Karpas-422 (cell line): ENCODE data around the gene AMOTL1. TPM values are rescaled to one million over a fixed set of nuclear protein-coding genes. Genes with fewer than 3 reads are reported as not detected.

ENCODE experiments used
- DNase-seq: peaks from one replicate; pipeline ENCODE4 v3.0.0-alpha.2; 2015
- H2AFZ ChIP-seq: fragments of 200-600 bp; sonication (generic); 2 replicates; pipeline ENCODE4 v1.6.1; 2014; ENCODE audit warnings: antibody characterized with exemption, low read length, mixed read lengths
- H3K27ac ChIP-seq: fragments of 200-600 bp; sonication (generic); 2 replicates; pipeline ENCODE4 v1.5.1; 2014; ENCODE audit warnings: mild to moderate bottlenecking, low read length, moderate library complexity
- H3K27me3 ChIP-seq: fragments of 200-600 bp; sonication (generic); 2 replicates; pipeline ENCODE4 v1.6.1; 2014; ENCODE audit warnings: low read length, mixed read lengths
- H3K36me3 ChIP-seq: fragments of 200-600 bp; sonication (generic); 2 replicates; pipeline ENCODE4 v1.6.1; 2014; ENCODE audit warnings: low read length, mixed read lengths; ENCODE audit not compliant: insufficient read depth
- H3K4me1 ChIP-seq: fragments of 200-600 bp; sonication (generic); 2 replicates; pipeline ENCODE4 v1.6.1; 2014; ENCODE audit warnings: mild to moderate bottlenecking, low read length, mixed read lengths
- H3K4me2 ChIP-seq: fragments of 200-600 bp; sonication (generic); 2 replicates; pipeline ENCODE4 v1.6.1; 2014; ENCODE audit warnings: low read length, low read depth, mild to moderate bottlenecking; ENCODE audit not compliant: poor library complexity, severe bottlenecking
- H3K4me3 ChIP-seq: fragments of 200-600 bp; sonication (generic); 2 replicates; pipeline ENCODE4 v1.5.1; 2014; ENCODE audit warnings: mild to moderate bottlenecking, antibody characterized with exemption, low read length, mixed read lengths
- H3K79me2 ChIP-seq: fragments of 200-600 bp; sonication (generic); 2 replicates; pipeline ENCODE4 v1.6.1; 2014; ENCODE audit warnings: mild to moderate bottlenecking, low read length, mixed read lengths
- H3K9ac ChIP-seq: fragments of 200-600 bp; sonication (generic); 2 replicates; pipeline ENCODE4 v1.6.0; 2014; ENCODE audit warnings: low read length
- H3K9me2 ChIP-seq: fragments of 200-600 bp; sonication (generic), shearing (Covaris generic); replicated peaks from 2 replicates; pipeline ENCODE4 v1.6.0; 2014; ENCODE audit warnings: mild to moderate bottlenecking, low read length, moderate library complexity; ENCODE audit not compliant: insufficient read depth
- H3K9me3 ChIP-seq: fragments of 300-700, 200-600 bp; sonication (generic); 2 replicates; pipeline ENCODE4 v1.6.1; 2014; ENCODE audit warnings: low read length, mixed read lengths
- H4K20me1 ChIP-seq: fragments of 200-600 bp; sonication (generic); 2 replicates; pipeline ENCODE4 v1.6.1; 2014; ENCODE audit warnings: mild to moderate bottlenecking, antibody characterized with exemption, low read length, low read depth; ENCODE audit not compliant: insufficient read depth
- total RNA-seq: library from RNA; depleted of rRNA; stranded (reverse); fragments of >200 nt; shearing (Covaris generic); gene quantifications from 2 replicates; pipeline ENCODE4 v1.2.3, GENCODE V29; 2014; ENCODE audit warnings: low replicate concordance

AMOTL1 gene
- total RNA-seq, 1 experiment from 2014 or later = 0.04 TPM

DNA sequence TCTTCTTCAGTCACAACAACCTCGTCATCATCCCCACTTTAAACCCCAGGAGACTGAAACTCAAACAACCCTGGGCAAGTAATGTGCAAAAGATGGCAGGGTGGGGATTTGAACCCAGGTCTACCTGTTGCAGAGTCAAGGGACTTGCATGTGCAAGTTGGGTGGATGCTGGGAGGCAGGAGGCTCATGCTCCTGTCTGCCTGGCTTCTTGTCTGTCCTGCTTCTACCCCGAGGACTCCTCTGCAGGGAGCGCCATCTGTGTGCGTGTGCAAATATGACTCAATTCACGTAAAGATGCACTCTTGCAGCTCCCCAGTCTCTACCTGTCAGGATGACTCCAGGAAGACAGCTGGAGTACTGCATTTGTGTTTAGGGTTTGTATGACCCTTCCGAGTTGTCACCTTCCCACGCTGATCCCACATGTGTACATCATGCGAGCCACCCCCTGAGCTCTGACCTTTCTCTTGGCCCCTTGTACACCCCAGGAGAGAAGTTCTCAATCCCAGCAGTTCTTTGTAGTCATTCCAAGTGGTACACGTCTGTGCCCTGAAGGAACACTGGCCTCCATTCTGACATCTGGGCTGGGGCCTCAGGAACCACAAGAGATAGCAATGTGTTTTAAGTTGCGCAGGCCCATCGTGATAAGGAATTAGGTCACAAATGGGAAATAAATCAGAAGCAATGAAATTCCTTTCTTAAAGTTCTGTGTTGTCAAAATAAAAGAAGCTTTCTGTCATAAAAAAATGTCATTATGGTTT, 109.5 kb downstream of the AMOTL1 start:
- Histone ChIP-seq H3K9me2 (no peaks in the 10 kb centered on the region), H4K20me1 (no peaks in the 10 kb centered on the region), H3K9me3 (no peaks in the 10 kb centered on the region), H3K36me3 (no peaks in the 10 kb centered on the region), H3K4me3 (no peak overlapping the region), H3K27me3 (no peaks in the 10 kb centered on the region), H3K27ac (no peak overlapping the region), H3K4me2 (no peak overlapping the region), H3K9ac (no peak overlapping the region), H3K79me2 (no peaks in the 10 kb centered on the region), H3K4me1 (no peaks in the 10 kb centered on the region), H2AFZ (no peak overlapping the region)
- no peak for DNase-seq

GRCh38 chr11:94879006-94879405, 110.8 kb downstream of the AMOTL1 start:
- DNase-seq = no peak
- Histone ChIP-seq H3K27me3 (no peaks in the 10 kb centered on the region), H2AFZ (no peak overlapping the region), H3K9ac (no peak overlapping the region), H4K20me1 (no peaks in the 10 kb centered on the region), H3K9me3 (no peaks in the 10 kb centered on the region), H3K4me1 (no peaks in the 10 kb centered on the region), H3K4me2 (no peak overlapping the region), H3K27ac (no peak overlapping the region), H3K9me2 (no peaks in the 10 kb centered on the region), H3K36me3 (no peaks in the 10 kb centered on the region), H3K79me2 (no peaks in the 10 kb centered on the region), H3K4me3 (no peak overlapping the region)

DNA sequence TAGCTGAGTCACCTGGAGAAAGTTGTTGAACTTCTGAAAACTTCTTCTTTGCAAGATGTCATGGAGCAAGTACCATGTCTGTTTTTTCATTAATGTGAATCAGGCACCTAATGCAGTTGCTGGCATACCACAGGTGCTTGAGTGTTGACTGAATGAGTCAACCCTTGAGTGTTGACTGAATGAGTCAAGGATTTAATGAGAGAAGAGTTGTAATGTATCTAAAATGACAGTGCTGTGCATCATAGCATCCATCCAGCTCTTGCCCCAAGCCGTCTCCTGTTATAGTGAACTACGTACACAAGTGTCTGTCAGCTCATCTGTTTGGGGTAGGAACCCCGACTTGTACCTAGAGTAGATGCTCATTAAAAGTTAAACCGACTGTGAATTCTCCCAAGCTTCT, 112.1 kb downstream of the AMOTL1 start:
- Histone ChIP-seq H3K27me3 (no peaks in the 10 kb centered on the region), H3K4me2 (no peak overlapping the region)
- DNase-seq = no peak

DNA sequence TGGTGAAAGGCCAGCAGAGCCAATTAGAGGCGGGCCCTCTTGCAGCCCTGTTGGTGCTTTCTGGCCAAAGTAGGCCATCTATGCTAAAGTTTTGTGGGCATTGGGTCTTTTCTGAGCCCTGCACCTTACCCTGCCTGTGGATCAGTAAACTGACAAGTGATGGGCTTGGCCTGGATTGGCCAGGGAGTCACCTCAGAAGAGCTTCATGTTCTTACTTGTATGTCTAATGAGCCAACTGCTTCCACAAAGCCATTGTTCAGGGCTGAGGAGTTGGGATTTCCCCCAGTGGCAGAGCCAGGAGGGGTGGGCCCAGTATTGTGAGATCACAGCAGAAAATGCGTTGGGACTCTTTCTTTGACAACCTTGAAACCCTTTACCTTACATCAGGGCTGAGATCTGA, 114.8 kb downstream of the AMOTL1 start:
- no peak overlapping the region for H3K27ac ChIP-seq
- no peaks in the 10 kb centered on the region for H3K27me3 ChIP-seq
- no peak overlapping the region for H3K9ac ChIP-seq
- no peaks in the 10 kb centered on the region for H3K79me2 ChIP-seq
- H3K4me3 ChIP-seq = no peak overlapping the region
- no peak overlapping the region for H3K4me2 ChIP-seq
- H3K4me1 ChIP-seq = no peaks in the 10 kb centered on the region
- no peak overlapping the region for H2AFZ ChIP-seq
- no peaks in the 10 kb centered on the region for H4K20me1 ChIP-seq
- H3K36me3 ChIP-seq = no peaks in the 10 kb centered on the region
- no peaks in the 10 kb centered on the region; the same call in 1 of the 2 replicates for H3K9me3 ChIP-seq
- H3K9me2 ChIP-seq = no peaks in the 10 kb centered on the region
- no peak for DNase-seq

More for the DNA sequence above, 112.1 kb downstream of the AMOTL1 start:
- no peak overlapping the region for H3K4me3 ChIP-seq
- H3K27ac ChIP-seq = no peak overlapping the region
- no peaks in the 10 kb centered on the region for H3K79me2 ChIP-seq
- no peaks in the 10 kb centered on the region for H3K4me1 ChIP-seq
- no peaks in the 10 kb centered on the region for H3K9me2 ChIP-seq
- no peaks in the 10 kb centered on the region for H3K36me3 ChIP-seq
- no peaks in the 10 kb centered on the region for H3K9me3 ChIP-seq
- no peak overlapping the region for H2AFZ ChIP-seq
- no peaks in the 10 kb centered on the region for H4K20me1 ChIP-seq
- no peak overlapping the region for H3K9ac ChIP-seq

DNA sequence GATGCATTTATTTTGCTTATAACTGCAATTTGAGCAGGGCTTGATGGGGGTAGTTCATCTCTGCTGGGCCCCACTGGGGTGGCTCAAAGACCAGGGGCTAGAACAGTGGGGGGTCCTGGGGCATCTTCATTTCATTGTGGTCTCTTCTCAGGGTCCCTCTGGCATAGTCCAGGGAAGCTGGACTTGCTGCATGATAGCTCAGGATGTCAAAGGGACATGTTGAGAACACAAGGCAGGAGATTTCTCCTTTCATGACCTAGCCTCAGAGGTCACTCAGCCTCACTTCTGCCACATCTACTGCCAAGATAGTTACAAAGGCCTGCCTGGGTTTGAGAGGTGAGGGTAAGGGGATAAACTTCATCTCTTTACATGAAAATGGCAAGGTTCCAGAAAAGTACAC, 115.7 kb downstream of the AMOTL1 start:
- H3K9ac ChIP-seq = no peak overlapping the region
- H3K9me3 ChIP-seq = no peaks in the 10 kb centered on the region; the same call in 1 of the 2 replicates
- no peak overlapping the region for H2AFZ ChIP-seq
- no peak for DNase-seq
- no peak overlapping the region for H3K4me2 ChIP-seq
- H3K79me2 ChIP-seq = no peaks in the 10 kb centered on the region
- H3K27ac ChIP-seq = no peak overlapping the region
- H3K9me2 ChIP-seq = no peaks in the 10 kb centered on the region
- no peak overlapping the region for H3K4me3 ChIP-seq
- no peaks in the 10 kb centered on the region for H3K4me1 ChIP-seq
- no peaks in the 10 kb centered on the region for H3K36me3 ChIP-seq
- H4K20me1 ChIP-seq = no peaks in the 10 kb centered on the region
- H3K27me3 ChIP-seq = no peaks in the 10 kb centered on the region

DNA sequence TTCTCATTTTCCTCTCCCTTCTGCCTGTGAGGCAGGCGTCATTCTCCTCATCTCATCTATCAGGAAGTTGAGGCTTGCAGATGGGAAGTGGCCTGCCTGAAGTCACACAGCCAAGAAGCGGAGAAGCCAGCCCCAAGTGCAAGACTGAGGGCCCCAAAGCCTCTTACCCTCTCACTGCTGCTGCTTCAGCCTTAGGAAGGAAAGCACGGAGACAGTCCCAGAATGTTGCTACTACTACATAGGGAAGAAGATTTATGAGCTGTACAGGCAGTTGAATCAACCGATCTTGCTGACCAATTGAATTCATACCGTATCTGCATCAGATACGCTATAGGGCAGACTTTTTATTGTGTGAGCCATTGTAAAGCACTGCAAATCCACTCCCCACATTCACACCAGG, 116.2 kb downstream of the AMOTL1 start:
- Histone ChIP-seq H4K20me1 (no peaks in the 10 kb centered on the region), H3K9me2 (no peaks in the 10 kb centered on the region), H3K4me2 (no peak overlapping the region), H3K4me1 (no peaks in the 10 kb centered on the region), H3K79me2 (no peaks in the 10 kb centered on the region), H3K9me3 (no peaks in the 10 kb centered on the region; the same call in 1 of the 2 replicates), H3K27me3 (no peaks in the 10 kb centered on the region), H3K4me3 (no peak overlapping the region), H3K27ac (no peak overlapping the region), H3K36me3 (no peaks in the 10 kb centered on the region), H2AFZ (no peak overlapping the region), H3K9ac (no peak overlapping the region)
- DNase-seq = no peak

DNA sequence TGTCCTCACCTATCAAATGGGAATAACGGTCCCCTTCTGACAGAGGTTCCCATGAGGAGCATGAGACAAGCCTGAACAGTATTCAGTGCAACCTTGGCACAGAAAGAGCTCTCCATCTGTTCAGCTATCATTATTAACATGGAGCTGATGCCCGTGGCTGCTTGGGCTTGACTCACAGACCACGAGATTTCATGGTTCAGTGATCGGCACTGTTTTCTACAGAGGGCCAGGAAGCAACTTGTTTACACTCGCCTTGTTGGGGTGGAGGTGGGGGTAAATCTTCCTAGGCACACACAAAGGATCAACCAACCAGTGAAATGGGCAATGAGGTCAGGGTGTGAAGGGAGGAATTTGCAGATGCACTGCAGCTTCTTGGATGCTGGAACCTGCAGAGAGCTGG, 117.0 kb downstream of the AMOTL1 start:
- no peaks in the 10 kb centered on the region for H3K9me2 ChIP-seq
- no peaks in the 10 kb centered on the region for H3K36me3 ChIP-seq
- no peak overlapping the region for H3K4me3 ChIP-seq
- H3K79me2 ChIP-seq = no peaks in the 10 kb centered on the region
- DNase-seq = no peak
- no peaks in the 10 kb centered on the region for H3K4me1 ChIP-seq
- no peaks in the 10 kb centered on the region for H4K20me1 ChIP-seq
- no peak overlapping the region for H3K9ac ChIP-seq
- no peaks in the 10 kb centered on the region; the same call in 1 of the 2 replicates for H3K9me3 ChIP-seq
- H3K27ac ChIP-seq = no peak overlapping the region
- H2AFZ ChIP-seq = no peak overlapping the region
- H3K4me2 ChIP-seq = no peak overlapping the region
- H3K27me3 ChIP-seq = no peaks in the 10 kb centered on the region

DNA sequence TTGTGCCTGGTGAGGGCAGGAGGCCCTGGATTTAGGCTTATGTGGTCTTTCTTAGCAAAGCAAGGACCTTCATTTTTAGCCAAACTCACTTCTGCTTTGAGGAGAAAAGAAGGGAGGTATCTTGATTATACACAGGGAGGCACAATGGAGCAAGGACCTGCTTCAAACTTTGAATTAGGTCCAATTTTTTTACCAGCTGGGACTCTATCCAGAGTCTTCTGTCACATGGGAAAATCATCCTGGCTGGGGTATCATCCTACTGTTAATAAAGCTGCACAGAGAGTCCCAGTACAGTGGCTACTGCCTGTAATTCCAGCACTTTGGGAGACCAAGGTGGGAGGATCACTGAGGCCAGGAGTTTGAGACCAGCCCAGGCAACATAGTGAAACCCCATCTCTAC, 117.4 kb downstream of the AMOTL1 start:
- Histone ChIP-seq H3K4me3 (no peak overlapping the region), H4K20me1 (no peaks in the 10 kb centered on the region), H3K4me1 (no peaks in the 10 kb centered on the region), H3K9ac (no peak overlapping the region), H3K79me2 (no peaks in the 10 kb centered on the region), H3K36me3 (no peaks in the 10 kb centered on the region), H3K9me3 (no peaks in the 10 kb centered on the region; the same call in 1 of the 2 replicates), H2AFZ (no peak overlapping the region), H3K27ac (no peak overlapping the region), H3K4me2 (no peak overlapping the region), H3K27me3 (no peaks in the 10 kb centered on the region), H3K9me2 (no peaks in the 10 kb centered on the region)
- no peak for DNase-seq
